Measurements from ENCODE around the gene SMCP.

DNA sequence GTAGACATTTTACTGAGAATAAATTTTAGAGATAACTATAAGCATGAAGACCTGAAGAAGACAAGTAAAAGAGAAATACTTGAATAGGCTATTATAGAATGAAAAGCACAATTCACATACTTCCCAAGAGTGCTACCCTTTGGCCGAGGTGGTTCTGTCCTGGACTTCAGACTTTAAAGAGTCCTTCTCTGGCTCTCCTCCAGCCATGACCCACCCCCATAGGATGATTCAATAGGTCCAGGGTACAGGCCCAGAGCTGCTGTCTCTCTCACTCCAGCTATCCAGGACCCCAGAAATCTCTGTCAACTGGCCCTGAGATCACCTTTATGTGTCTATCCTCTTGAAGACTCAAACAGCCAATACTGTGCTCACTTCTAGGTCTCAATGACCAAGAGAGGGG is 1.3 kb upstream of the SMCP start:
- no peak for TF ChIP-seq POLR2AphosphoS5 (IDR thresholded peaks at IDR 0.05; ENCODE audit: low read depth, low read length)
- TF ChIP-seq TAF1 (IDR thresholded peaks at IDR 0.05; ENCODE audit: borderline replicate concordance, low read depth, low read length), result no peak
